ENCODE results near the gene TIE1.

- TF ChIP-seq CTCF (IDR thresholded peaks at IDR 0.05; ENCODE audit: insufficient read depth, low read depth, low read length): no peak
- TF ChIP-seq EZH2 (IDR thresholded peaks at IDR 0.05; ENCODE audit: insufficient read depth, low read length): no peak
Observed at GRCh38 chr1:43258370-43258769, 42.4 kb upstream of the TIE1 start.

Measured in astrocyte (in vitro differentiated cells and primary cell).